HG02678 (cell line): ENCODE results near the gene DNAJA3.

Experiments used
- ATAC-seq: cut with Tn5 transposase; IDR thresholded peaks from one replicate; pipeline ENCODE4 v1.9.1; 2021; ENCODE audit warnings: mild to moderate bottlenecking, moderate library complexity; ENCODE audit not compliant: unreplicated experiment

DNAJA3 gene

GRCh38 chr16:4433228-4433627 is 7.6 kb downstream of the DNAJA3 start:
- ATAC-seq, result no peak

GRCh38 chr16:4433914-4434787 is 8.5 kb downstream of the DNAJA3 start:
- no peak for ATAC-seq

DNA sequence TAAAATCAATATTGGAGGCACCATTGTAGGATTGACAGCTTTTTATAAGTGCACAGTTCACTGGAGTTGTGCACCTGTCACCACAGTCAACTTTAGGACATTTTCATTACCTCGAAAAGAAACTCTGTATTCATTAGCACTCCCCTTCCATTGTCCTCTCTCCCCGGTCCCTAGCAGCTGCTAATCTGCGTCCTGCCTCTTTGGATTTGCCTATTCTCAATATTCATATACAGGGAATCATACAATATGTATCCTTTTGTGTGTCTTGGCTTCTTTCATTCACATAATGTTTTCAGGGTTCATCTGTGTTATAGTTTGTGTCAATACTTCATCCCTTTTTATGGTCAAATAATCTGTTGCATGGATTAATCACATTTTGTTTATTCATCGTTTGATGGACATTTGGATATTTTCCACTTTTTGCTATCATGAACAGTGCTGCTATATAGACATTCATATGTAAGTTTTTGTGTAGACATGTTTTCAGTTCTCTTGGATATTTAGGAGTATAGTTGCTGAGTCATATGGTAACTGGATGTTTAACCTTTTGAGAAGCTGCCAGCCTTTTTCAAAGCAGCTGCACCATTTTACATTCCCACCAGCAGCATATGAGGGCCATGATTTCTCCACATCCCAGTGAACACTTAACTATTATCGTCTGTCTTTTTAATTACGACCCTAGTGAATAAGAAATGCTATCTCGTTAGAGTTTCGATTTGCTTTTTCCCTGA is 9.8 kb downstream of the DNAJA3 start:
- ATAC-seq, result no peak

- ATAC-seq, result no peak
Measured at GRCh38 chr16:4437366-4437765, 11.7 kb downstream of the DNAJA3 start.

GRCh38 chr16:4442371-4442770 is 16.7 kb downstream of the DNAJA3 start:
- ATAC-seq, result no peak

DNA sequence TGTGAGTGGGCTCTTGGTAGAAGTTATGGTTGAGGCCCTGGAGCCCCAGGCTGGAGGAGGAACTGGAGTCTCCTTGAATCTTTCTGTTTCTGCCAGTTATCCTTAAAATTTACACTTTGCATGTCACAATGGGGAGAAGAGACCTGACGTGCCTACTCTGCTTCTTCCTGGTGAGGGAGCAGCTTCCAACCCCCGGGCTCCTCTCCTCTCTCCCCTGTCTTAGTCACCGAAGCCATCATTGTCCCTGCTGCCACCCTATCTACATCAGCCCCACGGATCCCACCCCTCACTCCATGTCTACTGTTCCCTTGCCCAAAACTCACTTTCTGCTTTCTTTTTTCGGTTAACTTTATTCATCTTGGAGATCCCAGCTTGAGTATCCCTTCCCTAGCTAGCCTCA is 17.6 kb downstream of the DNAJA3 start:
- ATAC-seq, result no peak

GRCh38 chr16:4443986-4444385 is 18.3 kb downstream of the DNAJA3 start:
- no peak for ATAC-seq

DNA sequence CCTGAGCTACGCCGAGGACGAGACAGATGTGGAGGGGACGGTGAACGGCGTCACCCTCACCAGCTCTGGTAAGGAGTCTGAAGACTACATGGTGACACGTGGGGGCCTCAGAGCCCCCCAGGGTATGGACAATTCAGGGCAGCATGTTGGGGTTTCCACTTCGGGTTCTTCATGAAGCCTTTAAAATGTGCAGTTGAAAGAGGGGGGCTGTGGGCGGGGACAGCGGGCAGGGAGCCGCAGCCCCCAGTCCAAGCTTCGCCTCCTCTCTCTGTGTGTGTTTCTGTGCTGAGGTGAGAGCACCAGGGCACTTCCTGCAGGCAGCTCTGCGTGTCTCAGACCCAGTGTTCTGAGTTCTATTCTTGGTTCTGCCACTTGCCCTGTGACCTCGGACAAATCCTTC is 24.8 kb downstream of the DNAJA3 start:
- ATAC-seq, result no peak

GRCh38 chr16:4450931-4451519 is 25.4 kb downstream of the DNAJA3 start:
- ATAC-seq, result no peak

GRCh38 chr16:4452674-4453073 is 27.0 kb downstream of the DNAJA3 start:
- ATAC-seq, result no peak

GRCh38 chr16:4454623-4455022 is 29.0 kb downstream of the DNAJA3 start:
- ATAC-seq, result no peak

GRCh38 chr16:4455081-4455480 is 29.4 kb downstream of the DNAJA3 start:
- ATAC-seq, result no peak

- no peak for ATAC-seq
Measured at GRCh38 chr16:4455951-4456350, 30.3 kb downstream of the DNAJA3 start.

- ATAC-seq, result no peak
Measured at GRCh38 chr16:4460936-4461249, 35.2 kb downstream of the DNAJA3 start.

- ATAC-seq, result no peak
Measured at GRCh38 chr16:4461250-4462085, 35.8 kb downstream of the DNAJA3 start.

- ATAC-seq, result no peak
Measured at GRCh38 chr16:4463522-4464163, 38.0 kb downstream of the DNAJA3 start.

GRCh38 chr16:4465977-4466779 is 40.5 kb downstream of the DNAJA3 start:
- ATAC-seq, result no peak

DNA sequence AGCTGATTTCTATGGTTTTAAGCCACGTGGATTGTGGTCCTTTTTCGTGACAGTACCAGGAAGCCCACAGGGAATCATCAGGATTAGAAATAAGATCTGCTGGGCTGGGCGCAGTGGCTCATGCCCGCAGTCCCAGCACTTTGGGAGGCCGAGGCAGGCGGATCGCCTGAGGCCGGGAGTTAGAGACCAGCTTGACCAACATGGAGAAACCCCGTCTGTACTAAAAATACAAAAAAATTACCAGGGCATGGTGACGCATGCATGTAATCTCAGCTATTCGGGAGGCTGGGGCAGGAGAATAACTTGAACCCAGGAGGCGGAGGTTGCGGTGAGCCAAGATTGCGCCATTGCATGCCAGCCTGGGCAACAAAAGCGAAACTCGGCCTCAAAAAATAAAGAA is 42.2 kb downstream of the DNAJA3 start:
- ATAC-seq, result no peak

GRCh38 chr16:4468972-4469371 is 43.3 kb downstream of the DNAJA3 start:
- no peak for ATAC-seq

- no peak for ATAC-seq
Measured at GRCh38 chr16:4471869-4472268, 46.2 kb downstream of the DNAJA3 start.
